ENCODE results near the gene SLC1A5.

SLC1A5 gene

GRCh38 chr19:46791944-46792343, 3.5 kb upstream of the SLC1A5 start:
- Histone ChIP-seq H3K36me3 (ENCODE audit: control insufficient read depth in 1 of 2, insufficient read depth in 2 of 2, low read length in 2 of 2) (no peaks in the 10 kb centered on the region), H3K4me1 (ENCODE audit: control insufficient read depth in 1 of 2, insufficient read depth in 2 of 2, low read length in 2 of 2) (no peaks in the 10 kb centered on the region), H3K4me3 (ENCODE audit: low read depth in 1 of 2, low read length in 2 of 2) (no peak overlapping the region), H3K27me3 (ENCODE audit: low read depth, low read length) (no peaks in the 10 kb centered on the region), H3K9me3 (ENCODE audit: control insufficient read depth in 1 of 2, low read length in 2 of 2) (no peaks in the 10 kb centered on the region), H3K27ac (ENCODE audit: low read length) (no peak overlapping the region)

- Histone ChIP-seq H3K27ac (ENCODE audit: low read length) (no peak overlapping the region), H3K36me3 (ENCODE audit: control insufficient read depth in 1 of 2, insufficient read depth in 2 of 2, low read length in 2 of 2) (no peaks in the 10 kb centered on the region)
Measured at GRCh38 chr19:46789371-46789770, 977 bp upstream of the SLC1A5 start.

GRCh38 chr19:46788968-46789338, 559 bp upstream of the SLC1A5 start:
- Histone ChIP-seq H3K4me3 (ENCODE audit: low read depth in 1 of 2, low read length in 2 of 2) (peak overlapping the region in 1 of 2 donors; percentile 79), H3K27ac (ENCODE audit: low read length) (no peak overlapping the region), H3K36me3 (ENCODE audit: control insufficient read depth in 1 of 2, insufficient read depth in 2 of 2, low read length in 2 of 2) (no peaks in the 10 kb centered on the region), H3K4me1 (ENCODE audit: control insufficient read depth in 1 of 2, insufficient read depth in 2 of 2, low read length in 2 of 2) (peaks cover 7 to 22% of the 10 kb centered on the region in 2 donors), H3K27me3 (ENCODE audit: low read depth, low read length) (no peaks in the 10 kb centered on the region), H3K9me3 (ENCODE audit: control insufficient read depth in 1 of 2, low read length in 2 of 2) (no peaks in the 10 kb centered on the region)

More at GRCh38 chr19:46789371-46789770, 977 bp upstream of the SLC1A5 start:
- Histone ChIP-seq H3K27me3 (ENCODE audit: low read depth, low read length) (no peaks in the 10 kb centered on the region), H3K4me3 (ENCODE audit: low read depth in 1 of 2, low read length in 2 of 2) (no peak overlapping the region), H3K4me1 (ENCODE audit: control insufficient read depth in 1 of 2, insufficient read depth in 2 of 2, low read length in 2 of 2) (peaks cover 3 to 18% of the 10 kb centered on the region in 2 donors), H3K9me3 (ENCODE audit: control insufficient read depth in 1 of 2, low read length in 2 of 2) (no peaks in the 10 kb centered on the region)

GRCh38 chr19:46787331-46788261, 798 bp downstream of the SLC1A5 start:
- Histone ChIP-seq H3K36me3 (ENCODE audit: control insufficient read depth in 1 of 2, insufficient read depth in 2 of 2, low read length in 2 of 2) (peaks cover 3 to 5% of the 10 kb centered on the region in 2 donors), H3K4me3 (ENCODE audit: low read depth in 1 of 2, low read length in 2 of 2) (peak overlapping the region; percentile 79), H3K27me3 (ENCODE audit: low read depth, low read length) (no peaks in the 10 kb centered on the region), H3K9me3 (ENCODE audit: control insufficient read depth in 1 of 2, low read length in 2 of 2) (no peaks in the 10 kb centered on the region), H3K27ac (ENCODE audit: low read length) (peak overlapping the region; percentile 94), H3K4me1 (ENCODE audit: control insufficient read depth in 1 of 2, insufficient read depth in 2 of 2, low read length in 2 of 2) (peaks cover 9 to 24% of the 10 kb centered on the region in 2 donors)

- Histone ChIP-seq H3K36me3 (ENCODE audit: control insufficient read depth in 1 of 2, insufficient read depth in 2 of 2, low read length in 2 of 2) (peaks cover 3 to 8% of the 10 kb centered on the region in 2 donors), H3K27me3 (ENCODE audit: low read depth, low read length) (no peaks in the 10 kb centered on the region), H3K9me3 (ENCODE audit: control insufficient read depth in 1 of 2, low read length in 2 of 2) (no peaks in the 10 kb centered on the region), H3K4me3 (ENCODE audit: low read depth in 1 of 2, low read length in 2 of 2) (peak overlapping the region; percentile 79), H3K4me1 (ENCODE audit: control insufficient read depth in 1 of 2, insufficient read depth in 2 of 2, low read length in 2 of 2) (peaks cover 9 to 24% of the 10 kb centered on the region in 2 donors), H3K27ac (ENCODE audit: low read length) (peak overlapping the region; percentile 94)
Measured at GRCh38 chr19:46787040-46787330, 1.4 kb downstream of the SLC1A5 start.

GRCh38 chr19:46786236-46787039, 2.0 kb downstream of the SLC1A5 start:
- Histone ChIP-seq H3K36me3 (ENCODE audit: control insufficient read depth in 1 of 2, insufficient read depth in 2 of 2, low read length in 2 of 2) (peaks cover 3 to 8% of the 10 kb centered on the region in 2 donors), H3K4me3 (ENCODE audit: low read depth in 1 of 2, low read length in 2 of 2) (peak overlapping the region; percentile 79), H3K9me3 (ENCODE audit: control insufficient read depth in 1 of 2, low read length in 2 of 2) (no peaks in the 10 kb centered on the region), H3K4me1 (ENCODE audit: control insufficient read depth in 1 of 2, insufficient read depth in 2 of 2, low read length in 2 of 2) (peaks cover 9 to 24% of the 10 kb centered on the region in 2 donors), H3K27ac (ENCODE audit: low read length) (peak overlapping the region; percentile 94), H3K27me3 (ENCODE audit: low read depth, low read length) (no peaks in the 10 kb centered on the region)

GRCh38 chr19:46785980-46786235, 2.5 kb downstream of the SLC1A5 start:
- peak overlapping the region; percentile 79 for H3K4me3 ChIP-seq (ENCODE audit: low read depth in 1 of 2, low read length in 2 of 2)
- H3K4me1 ChIP-seq (ENCODE audit: control insufficient read depth in 1 of 2, insufficient read depth in 2 of 2, low read length in 2 of 2): peaks cover 9 to 24% of the 10 kb centered on the region in 2 donors
- peak overlapping the region; percentile 94 for H3K27ac ChIP-seq (ENCODE audit: low read length)

GRCh38 chr19:46785054-46785979, 3.1 kb downstream of the SLC1A5 start:
- Histone ChIP-seq H3K36me3 (ENCODE audit: control insufficient read depth in 1 of 2, insufficient read depth in 2 of 2, low read length in 2 of 2) (peaks cover 3 to 8% of the 10 kb centered on the region in 2 donors), H3K27ac (ENCODE audit: low read length) (peak overlapping the region; percentile 94), H3K4me3 (ENCODE audit: low read depth in 1 of 2, low read length in 2 of 2) (peak overlapping the region; percentile 79), H3K4me1 (ENCODE audit: control insufficient read depth in 1 of 2, insufficient read depth in 2 of 2, low read length in 2 of 2) (peaks cover 9 to 24% of the 10 kb centered on the region in 2 donors), H3K27me3 (ENCODE audit: low read depth, low read length) (no peaks in the 10 kb centered on the region), H3K9me3 (ENCODE audit: control insufficient read depth in 1 of 2, low read length in 2 of 2) (no peaks in the 10 kb centered on the region)

More at GRCh38 chr19:46785980-46786235, 2.5 kb downstream of the SLC1A5 start:
- Histone ChIP-seq H3K36me3 (ENCODE audit: control insufficient read depth in 1 of 2, insufficient read depth in 2 of 2, low read length in 2 of 2) (peaks cover 3 to 8% of the 10 kb centered on the region in 2 donors), H3K9me3 (ENCODE audit: control insufficient read depth in 1 of 2, low read length in 2 of 2) (no peaks in the 10 kb centered on the region), H3K27me3 (ENCODE audit: low read depth, low read length) (no peaks in the 10 kb centered on the region)

GRCh38 chr19:46784262-46785053, 3.9 kb downstream of the SLC1A5 start:
- Histone ChIP-seq H3K9me3 (ENCODE audit: control insufficient read depth in 1 of 2, low read length in 2 of 2) (no peaks in the 10 kb centered on the region), H3K27ac (ENCODE audit: low read length) (peak overlapping the region; percentile 60), H3K36me3 (ENCODE audit: control insufficient read depth in 1 of 2, insufficient read depth in 2 of 2, low read length in 2 of 2) (peaks cover 3 to 8% of the 10 kb centered on the region in 2 donors), H3K27me3 (ENCODE audit: low read depth, low read length) (no peaks in the 10 kb centered on the region), H3K4me1 (ENCODE audit: control insufficient read depth in 1 of 2, insufficient read depth in 2 of 2, low read length in 2 of 2) (peaks cover 9 to 24% of the 10 kb centered on the region in 2 donors), H3K4me3 (ENCODE audit: low read depth in 1 of 2, low read length in 2 of 2) (peak overlapping the region; percentile 44 to 79)

GRCh38 chr19:46783670-46784069, 4.7 kb downstream of the SLC1A5 start:
- peaks cover 9 to 24% of the 10 kb centered on the region in 2 donors for H3K4me1 ChIP-seq (ENCODE audit: control insufficient read depth in 1 of 2, insufficient read depth in 2 of 2, low read length in 2 of 2)
- H3K27ac ChIP-seq (ENCODE audit: low read length): no peak overlapping the region
- H3K36me3 ChIP-seq (ENCODE audit: control insufficient read depth in 1 of 2, insufficient read depth in 2 of 2, low read length in 2 of 2): peaks cover 3 to 8% of the 10 kb centered on the region in 2 donors
- no peaks in the 10 kb centered on the region for H3K9me3 ChIP-seq (ENCODE audit: control insufficient read depth in 1 of 2, low read length in 2 of 2)
- no peak overlapping the region for H3K4me3 ChIP-seq (ENCODE audit: low read depth in 1 of 2, low read length in 2 of 2)
- no peaks in the 10 kb centered on the region for H3K27me3 ChIP-seq (ENCODE audit: low read depth, low read length)

Measured in muscle layer of duodenum (tissue), 2 donors.